ENCODE data around the gene PECR.
A peak's percentile ranks its signal among the peaks of the same experiment; 100 is the strongest.

The PECR gene

DNA sequence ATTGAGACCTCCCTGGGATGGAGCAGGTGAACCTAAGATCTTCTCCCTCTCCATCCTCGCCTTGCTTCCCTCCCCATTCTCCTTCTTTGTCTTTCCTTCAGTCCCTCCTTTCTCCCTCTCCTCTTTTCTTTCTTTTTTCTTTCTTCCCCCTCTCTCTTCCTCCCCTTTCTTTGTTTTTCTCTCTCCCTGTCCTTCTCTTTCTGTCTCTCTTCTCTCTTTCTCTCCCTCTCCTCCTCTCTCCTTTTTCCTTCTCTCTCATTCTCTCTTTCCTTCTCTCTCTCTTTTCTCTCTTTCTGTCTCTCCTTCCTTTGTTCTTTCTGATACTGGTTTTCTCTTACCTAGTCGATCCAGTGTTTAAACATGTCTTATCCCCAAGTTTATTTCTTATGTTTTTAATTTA lies 78.9 kb downstream of the PECR start:
- H3K79me1 ChIP-seq (ENCODE audit: low read depth, low read length), result no peaks in the 10 kb centered on the region
- no peak overlapping the region for H2AK5ac ChIP-seq (ENCODE audit: low read depth, low read length)
- WGBS, 2 donors (ENCODE audit: extremely low coverage in 2 of 2, insufficient read length in 2 of 2, insufficient replicate concordance in 1 of 2), result no CpG with 5 or more reads among the region's 2 CpGs
- H3K14ac ChIP-seq (ENCODE audit: low read length), result no peak overlapping the region
- H3K18ac ChIP-seq (ENCODE audit: low read length), result no peak overlapping the region
- no peak for DNase-seq (ENCODE audit: low spot score)
- no peak overlapping the region for H2BK15ac ChIP-seq (ENCODE audit: low read length)
- peaks cover 0 to 5% of the 10 kb centered on the region in 2 donors for H3K36me3 ChIP-seq (replicated peaks in 1 of 2; ENCODE audit: control insufficient read depth in 2 of 2, insufficient read depth in 2 of 2, low read length in 2 of 2)
- H3K4ac ChIP-seq (ENCODE audit: low read length), result no peak overlapping the region
- H2AFZ ChIP-seq (ENCODE audit: low read length), result no peak overlapping the region
- H2BK12ac ChIP-seq (ENCODE audit: low read length), result no peak overlapping the region
- no peak overlapping the region for H3K4me3 ChIP-seq (ENCODE audit: low read length in 2 of 2)
- no peak overlapping the region for H4K91ac ChIP-seq (ENCODE audit: low read depth, low read length, poor library complexity)
- H3K9me3 ChIP-seq (replicated peaks in 1 of 2; ENCODE audit: control insufficient read depth in 2 of 2, insufficient read depth in 1 of 2, low read depth in 1 of 2, low read length in 2 of 2), result no peaks in the 10 kb centered on the region
- H3K4me1 ChIP-seq (ENCODE audit: control insufficient read depth in 2 of 2, insufficient read depth in 1 of 2, low read depth in 1 of 2, low read length in 2 of 2), result peaks cover 5 to 17% of the 10 kb centered on the region in 2 donors
- H3K4me2 ChIP-seq (ENCODE audit: insufficient read depth, low read length, poor library complexity, severe bottlenecking), result no peak overlapping the region
- no peak overlapping the region for H2BK120ac ChIP-seq (ENCODE audit: low read depth, low read length)
- no peak overlapping the region for H2BK5ac ChIP-seq (ENCODE audit: low read length)
- H3K27ac ChIP-seq (replicated peaks; ENCODE audit: low read length), result no peak overlapping the region
- no peak overlapping the region for H3K23ac ChIP-seq (ENCODE audit: low read depth, low read length, poor library complexity)
- no peaks in the 10 kb centered on the region for H3K27me3 ChIP-seq (ENCODE audit: control insufficient read depth in 3 of 3, insufficient read depth in 3 of 3, low read depth in 1 of 3, low read length in 3 of 3)
- H3K9ac ChIP-seq (ENCODE audit: low read depth, low read length, poor library complexity), result no peak overlapping the region
- no peak overlapping the region for H4K8ac ChIP-seq (ENCODE audit: low read depth, low read length)

- Histone ChIP-seq H3K4me2 (ENCODE audit: insufficient read depth, low read length, poor library complexity, severe bottlenecking) (no peak overlapping the region), H4K8ac (ENCODE audit: low read depth, low read length) (no peak overlapping the region), H3K36me3 (replicated peaks in 1 of 2; ENCODE audit: control insufficient read depth in 2 of 2, insufficient read depth in 2 of 2, low read length in 2 of 2) (peaks cover 0 to 5% of the 10 kb centered on the region in 2 donors), H3K79me1 (ENCODE audit: low read depth, low read length) (no peaks in the 10 kb centered on the region), H3K18ac (ENCODE audit: low read length) (no peak overlapping the region), H3K4me1 (ENCODE audit: control insufficient read depth in 2 of 2, insufficient read depth in 1 of 2, low read depth in 1 of 2, low read length in 2 of 2) (peaks cover 5 to 17% of the 10 kb centered on the region in 2 donors), H3K23ac (ENCODE audit: low read depth, low read length, poor library complexity) (no peak overlapping the region), H2AK5ac (ENCODE audit: low read depth, low read length) (no peak overlapping the region), H3K4ac (ENCODE audit: low read length) (no peak overlapping the region), H3K14ac (ENCODE audit: low read length) (no peak overlapping the region), H2AFZ (ENCODE audit: low read length) (no peak overlapping the region), H3K27ac (replicated peaks; ENCODE audit: low read length) (no peak overlapping the region), H3K4me3 (ENCODE audit: low read length in 2 of 2) (no peak overlapping the region), H3K9me3 (replicated peaks in 1 of 2; ENCODE audit: control insufficient read depth in 2 of 2, insufficient read depth in 1 of 2, low read depth in 1 of 2, low read length in 2 of 2) (no peaks in the 10 kb centered on the region), H2BK120ac (ENCODE audit: low read depth, low read length) (no peak overlapping the region), H2BK15ac (ENCODE audit: low read length) (no peak overlapping the region), H3K27me3 (ENCODE audit: control insufficient read depth in 3 of 3, insufficient read depth in 3 of 3, low read depth in 1 of 3, low read length in 3 of 3) (no peaks in the 10 kb centered on the region), H2BK12ac (ENCODE audit: low read length) (no peak overlapping the region), H2BK5ac (ENCODE audit: low read length) (no peak overlapping the region), H3K9ac (ENCODE audit: low read depth, low read length, poor library complexity) (no peak overlapping the region), H4K91ac (ENCODE audit: low read depth, low read length, poor library complexity) (no peak overlapping the region)
- no peak for DNase-seq (ENCODE audit: low spot score)
- WGBS, 2 donors (ENCODE audit: extremely low coverage in 2 of 2, insufficient read length in 2 of 2, insufficient replicate concordance in 1 of 2), result no CpG with 5 or more reads among the region's 5 CpGs
Observed at GRCh38 chr2:216002101-216002678, 79.4 kb downstream of the PECR start.

DNA sequence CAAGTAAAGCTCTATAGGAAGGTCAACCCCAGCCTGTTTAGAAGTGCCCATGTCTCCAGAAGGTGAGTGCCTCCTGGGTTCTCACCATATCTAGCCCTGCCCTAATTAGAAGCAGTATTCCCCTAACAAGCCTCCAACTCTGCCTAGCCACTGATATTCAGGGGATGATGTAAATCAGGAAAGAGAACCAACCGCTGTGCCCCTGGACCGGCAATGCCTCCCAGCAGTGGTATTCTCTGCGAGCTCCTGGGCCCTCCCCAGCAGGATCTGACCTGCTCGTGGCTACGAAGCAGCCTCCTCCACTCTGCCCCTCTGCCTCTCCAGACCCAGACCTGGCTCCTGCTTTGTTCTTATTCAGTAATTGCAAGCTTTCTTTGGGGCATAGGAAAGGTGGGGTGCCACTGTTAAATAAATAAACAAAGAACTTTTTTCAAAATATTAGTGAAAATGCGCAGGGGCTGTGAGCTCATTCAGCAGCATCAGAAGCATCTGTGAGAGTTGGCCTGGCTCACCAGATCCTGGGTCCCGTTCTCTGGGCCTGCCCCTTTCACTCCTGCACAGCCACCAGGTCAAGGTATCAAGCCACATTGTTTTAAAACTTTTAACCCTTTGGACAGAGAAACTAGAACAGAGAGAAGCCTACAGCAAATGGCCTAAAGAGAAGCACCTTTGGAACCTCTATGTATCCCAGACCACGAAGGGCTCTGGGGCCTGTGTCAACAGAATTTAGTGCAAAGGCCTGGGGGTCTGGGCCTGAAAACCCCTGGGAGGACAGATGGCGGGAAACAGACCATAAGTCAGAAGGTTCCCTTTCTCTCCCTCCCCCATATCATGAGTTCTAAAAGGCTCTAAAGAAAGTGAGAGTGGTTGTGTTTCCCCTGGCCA lies 80.2 kb downstream of the PECR start:
- WGBS, 2 donors (ENCODE audit: extremely low coverage in 2 of 2, insufficient read length in 2 of 2, insufficient replicate concordance in 1 of 2), result no CpG with 5 or more reads among the region's 9 CpGs
- H2AFZ ChIP-seq (ENCODE audit: low read length), result no peak overlapping the region
- no peak for DNase-seq (ENCODE audit: low spot score)

GRCh38 chr2:215998636-215999035 lies 83.0 kb downstream of the PECR start:
- Histone ChIP-seq H3K9ac (ENCODE audit: low read depth, low read length, poor library complexity) (no peak overlapping the region), H3K27ac (replicated peaks; ENCODE audit: low read length) (no peak overlapping the region)
- no CpG with 5 or more reads among the region's 2 CpGs for WGBS, 2 donors (ENCODE audit: extremely low coverage in 2 of 2, insufficient read length in 2 of 2, insufficient replicate concordance in 1 of 2)

More for the DNA sequence above, 80.2 kb downstream of the PECR start:
- Histone ChIP-seq H3K14ac (ENCODE audit: low read length) (no peak overlapping the region), H3K4me3 (ENCODE audit: low read length in 2 of 2) (no peak overlapping the region), H3K4ac (ENCODE audit: low read length) (no peak overlapping the region), H2BK120ac (ENCODE audit: low read depth, low read length) (no peak overlapping the region), H3K4me2 (ENCODE audit: insufficient read depth, low read length, poor library complexity, severe bottlenecking) (no peak overlapping the region), H3K23ac (ENCODE audit: low read depth, low read length, poor library complexity) (no peak overlapping the region), H3K36me3 (replicated peaks in 1 of 2; ENCODE audit: control insufficient read depth in 2 of 2, insufficient read depth in 2 of 2, low read length in 2 of 2) (peaks cover 0 to 5% of the 10 kb centered on the region in 2 donors), H2AK5ac (ENCODE audit: low read depth, low read length) (no peak overlapping the region), H3K9me3 (replicated peaks in 1 of 2; ENCODE audit: control insufficient read depth in 2 of 2, insufficient read depth in 1 of 2, low read depth in 1 of 2, low read length in 2 of 2) (no peaks in the 10 kb centered on the region), H2BK12ac (ENCODE audit: low read length) (no peak overlapping the region), H2BK15ac (ENCODE audit: low read length) (no peak overlapping the region), H3K9ac (ENCODE audit: low read depth, low read length, poor library complexity) (no peak overlapping the region), H3K79me1 (ENCODE audit: low read depth, low read length) (no peaks in the 10 kb centered on the region), H4K91ac (ENCODE audit: low read depth, low read length, poor library complexity) (no peak overlapping the region), H4K8ac (ENCODE audit: low read depth, low read length) (no peak overlapping the region), H3K27ac (replicated peaks; ENCODE audit: low read length) (no peak overlapping the region), H3K27me3 (ENCODE audit: control insufficient read depth in 3 of 3, insufficient read depth in 3 of 3, low read depth in 1 of 3, low read length in 3 of 3) (no peaks in the 10 kb centered on the region), H3K18ac (ENCODE audit: low read length) (peak overlapping the region; percentile 46), H3K4me1 (ENCODE audit: control insufficient read depth in 2 of 2, insufficient read depth in 1 of 2, low read depth in 1 of 2, low read length in 2 of 2) (peaks cover 4 to 14% of the 10 kb centered on the region in 2 donors), H2BK5ac (ENCODE audit: low read length) (no peak overlapping the region)

More at GRCh38 chr2:215998636-215999035, 83.0 kb downstream of the PECR start:
- Histone ChIP-seq H2BK12ac (ENCODE audit: low read length) (no peak overlapping the region), H3K9me3 (replicated peaks in 1 of 2; ENCODE audit: control insufficient read depth in 2 of 2, insufficient read depth in 1 of 2, low read depth in 1 of 2, low read length in 2 of 2) (no peaks in the 10 kb centered on the region), H3K23ac (ENCODE audit: low read depth, low read length, poor library complexity) (no peak overlapping the region), H2BK15ac (ENCODE audit: low read length) (no peak overlapping the region), H2BK120ac (ENCODE audit: low read depth, low read length) (no peak overlapping the region), H3K4me1 (ENCODE audit: control insufficient read depth in 2 of 2, insufficient read depth in 1 of 2, low read depth in 1 of 2, low read length in 2 of 2) (peaks cover 0 to 12% of the 10 kb centered on the region in 2 donors), H3K27me3 (ENCODE audit: control insufficient read depth in 3 of 3, insufficient read depth in 3 of 3, low read depth in 1 of 3, low read length in 3 of 3) (no peaks in the 10 kb centered on the region), H4K8ac (ENCODE audit: low read depth, low read length) (no peak overlapping the region), H2AK5ac (ENCODE audit: low read depth, low read length) (no peak overlapping the region), H4K91ac (ENCODE audit: low read depth, low read length, poor library complexity) (no peak overlapping the region), H2BK5ac (ENCODE audit: low read length) (no peak overlapping the region), H3K4me3 (ENCODE audit: low read length in 2 of 2) (no peak overlapping the region), H3K4me2 (ENCODE audit: insufficient read depth, low read length, poor library complexity, severe bottlenecking) (no peak overlapping the region), H3K18ac (ENCODE audit: low read length) (no peak overlapping the region), H3K14ac (ENCODE audit: low read length) (no peak overlapping the region), H2AFZ (ENCODE audit: low read length) (no peak overlapping the region), H3K4ac (ENCODE audit: low read length) (no peak overlapping the region), H3K36me3 (replicated peaks in 1 of 2; ENCODE audit: control insufficient read depth in 2 of 2, insufficient read depth in 2 of 2, low read length in 2 of 2) (peaks cover 3 to 7% of the 10 kb centered on the region in 2 donors), H3K79me1 (ENCODE audit: low read depth, low read length) (no peaks in the 10 kb centered on the region)
- no peak for DNase-seq (ENCODE audit: low spot score)

Measured in neuronal stem cell (in vitro differentiated cells).